Lower leg skin (tissue), 4 donors: Measurements from ENCODE around the gene ATN1. TPM values are rescaled to one million over a fixed set of nuclear protein-coding genes. Genes with fewer than 3 reads are reported as not detected.
"Not testable (repeated sequence)": the region's sequence is repeated elsewhere in the genome, so short reads cannot be mapped to it uniquely, and the experiment has no call there.

Source experiments
- DNase-seq, 2 donors: peaks; one replicate each; pipeline ENCODE4 v3.0.0-alpha.2; 2019; ENCODE audit warnings: low spot score in 2 of 2
- H3K4me3 ChIP-seq: fragments of 200-600 bp; sonication (generic); 2 replicates; pipeline ENCODE4 v1.5.1; 2017; ENCODE audit warnings: mild to moderate bottlenecking, low read depth; ENCODE audit not compliant: poor library complexity, severe bottlenecking
- CTCF ChIP-seq, 3 donors: fragments of 450-650 bp; IDR thresholded peaks; one replicate each; pipeline ENCODE4 v1.5.1; 2016; ENCODE audit warnings: antibody characterized with exemption in 3 of 3, mild to moderate bottlenecking in 3 of 3, moderate library complexity in 2 of 3
- POLR2A ChIP-seq, 2 donors: fragments of 450-650 bp; IDR thresholded peaks; one replicate each; pipeline ENCODE4 v1.6.1; 2016 to 2017; ENCODE audit warnings: antibody characterized with exemption in 2 of 2, mild to moderate bottlenecking in 1 of 2, moderate library complexity in 1 of 2
- WGBS, 2 donors: methylation state at CpG; one replicate each; pipeline ENCODE4 v1.1.5; 2018; 5-methylcytosine and 5-hydroxymethylcytosine counted together
- intact Hi-C: fragments of 100-400 bp; cut with DNase I; formaldehyde crosslinking; loops from one replicate; pipeline ENCODE4 v1.15.0; 2023; ENCODE audit warnings: low total_unique reads
- total RNA-seq, 4 donors: library from RNA; depleted of rRNA; stranded (reverse); fragments of >200 nt; gene quantifications; one replicate each; pipeline ENCODE4 v1.1.0, GENCODE V29; 2016

The ATN1 gene
- 100 to 1,000 TPM in 1 of 4 donors, 10 to 100 TPM in 3; 33.4 to 115 (median 64.0) TPM for total RNA-seq

- no peak for TF ChIP-seq CTCF (IDR thresholded peaks at IDR 0.05)
- TF ChIP-seq POLR2A (IDR thresholded peaks at IDR 0.05) = no peak
- peak within 1 kb of the TSS; percentile 86 for H3K4me3 ChIP-seq
- intact Hi-C loops = loop anchor here (10.0 kb wide), 1 partner anchor 187 kb away; no protein-coding TSS in a partner anchor
- WGBS, 2 donors = 1% methylated on average over 40 to 42 of the region's 66 CpGs
- peak in 1 of 2 donors; percentile 96 for DNase-seq
Measured at GRCh38 chr12:6927379-6928021, at the start of gene ATN1. TSS of gene ATN1 (plus strand) at chr12:6927959. CDS start at chr12:6934002, 6,043 bp downstream.

- WGBS, 2 donors = 94 to 95% methylated on average over 11 of the region's 11 CpGs
- intact Hi-C loops = loop anchor here (10.0 kb wide), 1 partner anchor 85 kb away; no protein-coding TSS in a partner anchor
- DNase-seq, H3K4me3 ChIP-seq: not testable (repeated sequence)
Measured at GRCh38 chr12:6879824-6880223, 47.9 kb upstream of the ATN1 start.

DNA sequence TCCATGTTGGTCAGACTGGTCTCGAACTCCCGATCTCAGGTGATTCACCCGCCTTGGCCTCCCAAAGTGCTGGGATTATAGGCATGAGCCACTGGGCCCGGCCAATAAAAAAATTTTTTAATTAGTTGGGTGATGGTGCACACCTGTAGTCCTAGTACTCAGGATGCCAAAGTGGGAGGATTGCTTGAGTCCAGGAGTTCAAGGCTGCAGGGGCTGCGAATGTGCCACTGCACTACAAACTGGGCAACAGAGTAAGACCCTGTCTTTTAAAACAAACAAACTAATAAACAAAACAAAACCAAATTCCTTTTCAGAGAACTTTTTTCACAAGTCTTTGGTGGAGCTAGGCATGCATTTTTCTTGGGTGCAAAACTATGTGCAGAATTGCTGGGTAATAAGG lies 44.5 kb upstream of the ATN1 start:
- no peak overlapping the region for H3K4me3 ChIP-seq
- intact Hi-C loops = no loop called here
- no peak for TF ChIP-seq CTCF (IDR thresholded peaks at IDR 0.05)
- TF ChIP-seq POLR2A (IDR thresholded peaks at IDR 0.05) = no peak
- no peak for DNase-seq
- WGBS, 2 donors = 97 to 98% methylated on average over 5 of the region's 5 CpGs

GRCh38 chr12:6883683-6884082 lies 44.1 kb upstream of the ATN1 start:
- DNase-seq = no peak
- intact Hi-C loops = no loop called here
- 90 to 96% methylated on average over 11 of the region's 11 CpGs for WGBS, 2 donors
- H3K4me3 ChIP-seq = no peak overlapping the region
- TF ChIP-seq CTCF (IDR thresholded peaks at IDR 0.05) (no peak), POLR2A (IDR thresholded peaks at IDR 0.05) (no peak)

DNA sequence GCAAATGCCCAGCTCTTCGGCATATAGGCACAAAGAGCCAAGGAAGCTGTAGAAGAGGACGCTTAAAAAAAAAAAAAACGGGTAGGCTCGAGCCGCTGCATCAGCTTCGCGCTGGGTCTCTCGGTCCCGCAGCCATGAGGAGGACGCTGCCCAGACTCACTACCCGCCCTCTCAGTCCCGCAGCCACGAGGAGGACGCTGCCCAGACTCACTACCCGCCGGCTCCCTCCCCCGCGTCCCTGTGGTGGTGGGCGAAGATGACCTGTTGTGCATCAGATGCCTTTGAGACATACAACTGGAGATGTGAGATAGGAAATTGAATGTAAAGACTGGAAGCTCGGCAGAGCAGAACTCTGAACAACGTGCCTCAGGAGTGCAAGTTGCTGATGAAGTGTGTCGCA lies 43.2 kb upstream of the ATN1 start:
- no peak for TF ChIP-seq POLR2A (IDR thresholded peaks at IDR 0.05)
- TF ChIP-seq CTCF (IDR thresholded peaks at IDR 0.05) = no peak
- no peak for DNase-seq
- 83 to 87% methylated on average over 22 of the region's 22 CpGs for WGBS, 2 donors
- no peak overlapping the region for H3K4me3 ChIP-seq
- intact Hi-C loops = no loop called here

DNA sequence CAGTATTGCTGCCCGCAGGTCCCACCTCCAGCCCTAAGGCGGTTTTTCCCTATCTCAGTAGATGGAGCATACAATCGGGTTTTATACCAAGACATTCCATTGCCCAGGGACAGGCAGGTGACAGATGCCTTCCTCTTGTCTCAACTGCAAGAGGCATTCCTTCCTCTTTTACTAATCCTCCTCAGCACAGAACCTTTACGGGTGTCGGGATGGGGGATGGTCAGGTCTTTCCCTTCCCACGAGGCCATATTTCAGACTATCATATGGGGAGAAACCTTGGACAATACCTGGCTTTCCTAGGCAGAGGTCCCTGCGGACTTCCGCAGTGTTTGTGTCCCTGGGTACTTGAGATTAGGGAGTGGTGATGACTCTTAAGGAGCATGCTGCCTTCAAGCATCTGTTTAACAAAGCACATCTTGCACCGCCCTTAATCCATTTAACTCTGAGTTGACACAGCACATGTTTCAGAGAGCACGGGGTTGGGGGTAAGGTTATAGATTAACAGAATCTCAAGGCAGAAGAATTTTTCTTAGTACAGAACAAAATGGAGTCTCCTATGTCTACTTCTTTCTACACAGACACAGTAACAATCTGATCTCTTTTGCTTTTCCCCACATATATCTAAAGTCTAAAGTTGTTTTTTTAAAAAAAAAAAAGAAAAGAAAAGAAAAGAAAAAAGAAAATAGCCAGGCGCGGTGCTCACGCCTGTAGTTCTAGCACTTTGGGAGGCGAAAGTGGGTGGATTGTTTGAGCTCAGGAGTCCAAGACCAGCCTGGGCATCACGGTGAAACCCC lies 41.4 kb upstream of the ATN1 start:
- WGBS, 2 donors = 82 to 84% methylated on average over 12 to 13 of the region's 15 CpGs
- DNase-seq, intact Hi-C loops, H3K4me3 ChIP-seq: not testable (repeated sequence)
